Measurements from ENCODE around the gene DNAJB6. TPM values are rescaled to one million over a fixed set of nuclear protein-coding genes. Genes with fewer than 3 reads are reported as not detected.

The DNAJB6 gene
- polyA plus RNA-seq, 3 donors: 66.6 to 117 (median 116) TPM

DNA sequence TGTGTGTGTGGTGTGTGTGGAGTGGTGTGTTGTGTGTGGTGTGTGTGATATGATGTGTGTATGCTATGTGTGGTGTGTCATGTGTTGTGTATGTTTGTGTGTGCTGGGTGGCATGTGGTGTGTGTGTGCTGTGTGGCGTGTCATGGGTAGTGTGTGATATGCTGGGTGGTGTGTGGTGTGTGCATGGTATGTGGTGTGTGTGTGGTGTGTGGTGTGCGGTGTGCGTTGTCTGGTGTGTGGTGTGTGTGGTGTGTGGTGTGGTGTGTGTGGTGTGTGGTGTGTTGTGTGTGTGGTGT, 37.5 kb upstream of the DNAJB6 start:
- intact Hi-C loops (cut with micrococcal nuclease): no loop called here
- H3K9ac ChIP-seq (ENCODE audit: insufficient read depth, low read length, poor library complexity, severe bottlenecking): peak overlapping the region; percentile 55
- H3K27me3 ChIP-seq (ENCODE audit: control insufficient read depth in 2 of 2, insufficient read depth in 2 of 2, low read length in 2 of 2): no peaks in the 10 kb centered on the region
- H3K4me3 ChIP-seq (replicated peaks in 1 of 3; ENCODE audit: low read depth in 2 of 3, low read length in 3 of 3): peak overlapping the region in 1 of 3 experiments; percentile 21
- H3K4me1 ChIP-seq (ENCODE audit: control insufficient read depth in 1 of 2, insufficient read depth in 2 of 2, low read length in 2 of 2): peaks cover 52 to 57% of the 10 kb centered on the region in 2 donors
- H2AFZ ChIP-seq (ENCODE audit: insufficient read depth, low read depth, low read length, poor library complexity, severe bottlenecking): no peak overlapping the region
- H3K36me3 ChIP-seq (replicated peaks in 1 of 2; ENCODE audit: control insufficient read depth in 1 of 2, insufficient read depth in 2 of 2, low read length in 2 of 2): no peaks in the 10 kb centered on the region
- peaks cover 63% of the 10 kb centered on the region for H3K4me1 Mint-ChIP-seq
- no peaks in the 10 kb centered on the region for H3K27me3 Mint-ChIP-seq (ENCODE audit: low read depth in 3 of 3)
- DNase-seq: peak in 1 of 3 donors; percentile 2
- H3K27ac ChIP-seq (ENCODE audit: low read depth in 1 of 2, low read length in 2 of 2): peak overlapping the region in 1 of 2 donors; percentile 98
- no peaks in the 10 kb centered on the region for H3K9me3 ChIP-seq (replicated peaks in 1 of 2; ENCODE audit: control insufficient read depth in 1 of 2, insufficient read depth in 1 of 2, low read length in 2 of 2)
- TF ChIP-seq, protein P1, sequence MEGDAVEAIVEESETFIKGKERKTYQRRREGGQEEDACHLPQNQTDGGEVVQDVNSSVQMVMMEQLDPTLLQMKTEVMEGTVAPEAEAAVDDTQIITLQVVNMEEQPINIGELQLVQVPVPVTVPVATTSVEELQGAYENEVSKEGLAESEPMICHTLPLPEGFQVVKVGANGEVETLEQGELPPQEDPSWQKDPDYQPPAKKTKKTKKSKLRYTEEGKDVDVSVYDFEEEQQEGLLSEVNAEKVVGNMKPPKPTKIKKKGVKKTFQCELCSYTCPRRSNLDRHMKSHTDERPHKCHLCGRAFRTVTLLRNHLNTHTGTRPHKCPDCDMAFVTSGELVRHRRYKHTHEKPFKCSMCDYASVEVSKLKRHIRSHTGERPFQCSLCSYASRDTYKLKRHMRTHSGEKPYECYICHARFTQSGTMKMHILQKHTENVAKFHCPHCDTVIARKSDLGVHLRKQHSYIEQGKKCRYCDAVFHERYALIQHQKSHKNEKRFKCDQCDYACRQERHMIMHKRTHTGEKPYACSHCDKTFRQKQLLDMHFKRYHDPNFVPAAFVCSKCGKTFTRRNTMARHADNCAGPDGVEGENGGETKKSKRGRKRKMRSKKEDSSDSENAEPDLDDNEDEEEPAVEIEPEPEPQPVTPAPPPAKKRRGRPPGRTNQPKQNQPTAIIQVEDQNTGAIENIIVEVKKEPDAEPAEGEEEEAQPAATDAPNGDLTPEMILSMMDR (IDR thresholded peaks at IDR 0.05): no peak
- peak overlapping the region; percentile 68 to 98 (median 89) for H3K27ac Mint-ChIP-seq
- H4K20me1 ChIP-seq (ENCODE audit: insufficient read depth, low read length): no peaks in the 10 kb centered on the region
- H3K36me3 Mint-ChIP-seq: peaks cover 0 to 5% of the 10 kb centered on the region in 2 donors
- WGBS (ENCODE audit: insufficient coverage): 97% methylated on average over 3 of the region's 3 CpGs
- no peaks in the 10 kb centered on the region for H3K79me2 ChIP-seq (ENCODE audit: insufficient read depth, low read length)
- no peak overlapping the region for H3K4me2 ChIP-seq (replicated peaks; ENCODE audit: extremely low read depth, low read length, poor library complexity, severe bottlenecking)
- H3K4me3 Mint-ChIP-seq: peak overlapping the region in 1 of 2 donors; percentile 40
- no peaks in the 10 kb centered on the region for H3K9me3 Mint-ChIP-seq

- Histone ChIP-seq H3K36me3 (replicated peaks in 1 of 2; ENCODE audit: control insufficient read depth in 1 of 2, insufficient read depth in 2 of 2, low read length in 2 of 2) (no peaks in the 10 kb centered on the region), H3K9ac (ENCODE audit: insufficient read depth, low read length, poor library complexity, severe bottlenecking) (peak overlapping the region; percentile 55), H3K27me3 (ENCODE audit: control insufficient read depth in 2 of 2, insufficient read depth in 2 of 2, low read length in 2 of 2) (no peaks in the 10 kb centered on the region), H3K4me1 (ENCODE audit: control insufficient read depth in 1 of 2, insufficient read depth in 2 of 2, low read length in 2 of 2) (peaks cover 52 to 57% of the 10 kb centered on the region in 2 donors), H3K9me3 (replicated peaks in 1 of 2; ENCODE audit: control insufficient read depth in 1 of 2, insufficient read depth in 1 of 2, low read length in 2 of 2) (no peaks in the 10 kb centered on the region), H4K20me1 (ENCODE audit: insufficient read depth, low read length) (no peaks in the 10 kb centered on the region), H3K79me2 (ENCODE audit: insufficient read depth, low read length) (no peaks in the 10 kb centered on the region), H3K27ac (ENCODE audit: low read depth in 1 of 2, low read length in 2 of 2) (peak overlapping the region; percentile 61 to 98), H3K4me3 (replicated peaks in 1 of 3; ENCODE audit: low read depth in 2 of 3, low read length in 3 of 3) (peak overlapping the region in 1 of 3 experiments; percentile 21), H2AFZ (ENCODE audit: insufficient read depth, low read depth, low read length, poor library complexity, severe bottlenecking) (peak overlapping the region; percentile 56), H3K4me2 (replicated peaks; ENCODE audit: extremely low read depth, low read length, poor library complexity, severe bottlenecking) (peak overlapping the region; percentile 47)
- peak overlapping the region; percentile 6 to 51 for H3K4me3 Mint-ChIP-seq
- H3K4me1 Mint-ChIP-seq: peaks cover 63% of the 10 kb centered on the region
- peak overlapping the region; percentile 89 to 100 (median 93) for H3K27ac Mint-ChIP-seq
- TF ChIP-seq, protein P1 (IDR thresholded peaks at IDR 0.05): no peak
- intact Hi-C loops (cut with micrococcal nuclease): no loop called here
- H3K36me3 Mint-ChIP-seq: peaks cover 0 to 5% of the 10 kb centered on the region in 2 donors
- no peaks in the 10 kb centered on the region for H3K9me3 Mint-ChIP-seq
- WGBS (ENCODE audit: insufficient coverage): 37% methylated on average over 28 of the region's 37 CpGs
- DNase-seq: peak; percentile 70 to 86 (median 80)
- H3K27me3 Mint-ChIP-seq (ENCODE audit: low read depth in 3 of 3): no peaks in the 10 kb centered on the region
Observed at GRCh38 chr7:157299613-157300368, 37.0 kb upstream of the DNAJB6 start.
